Activated CD4-positive, alpha-beta T cell treated with anti-CD3 and anti-CD28 coated beads, Interleukin-2, amount 10 ng/mL, durations not matched to agents 24 days and 14 days (primary cell): Measurements from ENCODE around the gene KIN. TPM values are rescaled to one million over a fixed set of nuclear protein-coding genes. Genes with fewer than 3 reads are reported as not detected.

Experiments
- DNase-seq: peaks from one replicate; pipeline ENCODE4 v3.0.0; 2022
- H3K27ac Mint-ChIP-seq: one replicate; pipeline ENCODE4 v1.8.0; 2022; ENCODE audit warnings: mild to moderate bottlenecking, mixed read lengths
- H3K27me3 Mint-ChIP-seq: one replicate; pipeline ENCODE4 v1.8.0; 2022; ENCODE audit warnings: mixed read lengths
- H3K36me3 Mint-ChIP-seq: one replicate; pipeline ENCODE4 v1.8.0; 2022; ENCODE audit warnings: low read depth, mild to moderate bottlenecking, mixed read lengths
- H3K4me1 Mint-ChIP-seq: one replicate; pipeline ENCODE4 v1.8.0; 2021; ENCODE audit warnings: mixed read lengths
- H3K4me3 Mint-ChIP-seq: one replicate; pipeline ENCODE4 v1.8.0; 2022; ENCODE audit warnings: mild to moderate bottlenecking, moderate library complexity, mixed read lengths
- H3K9me3 Mint-ChIP-seq: one replicate; pipeline ENCODE4 v1.8.0; 2021; ENCODE audit warnings: mixed read lengths
- intact Hi-C: fragments of 100-400 bp; cut with micrococcal nuclease; formaldehyde crosslinking; loops from one replicate; pipeline ENCODE4 v1.15.1; 2023
- total RNA-seq: library from RNA; stranded (reverse); gene quantifications from 2 replicates; pipeline ENCODE4 v1.2.3, GENCODE V29; 2022

KIN gene
- total RNA-seq, result 13.9 and 14.4 TPM in 2 replicates

GRCh38 chr10:7787857-7788638 lies at the start of gene KIN, which contains the start of gene ATP5F1C:
Gene KIN, minus strand, starts transcription at chr10:7787993. Its CDS starts 60 bp downstream, at chr10:7787933.
Gene ATP5F1C, plus strand, starts transcription at chr10:7788177. Its CDS starts 31 bp downstream, at chr10:7788208.
- intact Hi-C loops, result loop anchor here (1.0 kb wide), 1 partner anchor 30 kb away; the partner anchor contains the start of gene TAF3
- H3K27ac Mint-ChIP-seq, result no peak within 1 kb of the TSS
- peaks cover 34% of the 10 kb centered on the region for H3K4me1 Mint-ChIP-seq

DNA sequence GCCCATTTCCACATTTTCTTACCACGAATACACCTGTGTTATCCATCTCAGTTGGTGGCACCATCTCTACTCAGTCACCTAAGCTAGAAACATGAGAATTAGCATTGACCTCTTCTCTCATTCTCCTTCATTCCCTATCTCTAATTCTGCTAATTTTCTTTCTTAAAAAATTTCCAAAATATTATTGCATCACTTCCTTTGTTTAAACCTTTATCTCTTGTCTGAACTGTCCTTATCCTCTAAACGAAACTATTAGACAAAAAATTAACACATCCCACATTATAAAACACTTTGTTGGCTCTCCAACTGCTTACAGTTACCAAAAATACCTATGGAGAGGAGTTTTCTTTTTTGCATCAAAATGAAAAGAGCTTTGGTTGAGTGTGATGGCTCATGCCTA lies 48.8 kb upstream of the KIN start:
- DNase-seq, result no peak
- Mint-ChIP-seq H3K9me3 (no peaks in the 10 kb centered on the region), H3K27me3 (no peaks in the 10 kb centered on the region), H3K27ac (no peak overlapping the region), H3K4me3 (no peak overlapping the region), H3K36me3 (peaks cover 22% of the 10 kb centered on the region), H3K4me1 (peaks cover 5% of the 10 kb centered on the region)
- intact Hi-C loops, result no loop called here

More at GRCh38 chr10:7787857-7788638, at the start of gene KIN, which contains the start of gene ATP5F1C:
- H3K9me3 Mint-ChIP-seq, result no peaks in the 10 kb centered on the region
- peak; percentile 99 for DNase-seq
- no peaks in the 10 kb centered on the region for H3K27me3 Mint-ChIP-seq
- H3K36me3 Mint-ChIP-seq, result peaks cover 34% of the 10 kb centered on the region
- H3K4me3 Mint-ChIP-seq, result no peak within 1 kb of the TSS

DNA sequence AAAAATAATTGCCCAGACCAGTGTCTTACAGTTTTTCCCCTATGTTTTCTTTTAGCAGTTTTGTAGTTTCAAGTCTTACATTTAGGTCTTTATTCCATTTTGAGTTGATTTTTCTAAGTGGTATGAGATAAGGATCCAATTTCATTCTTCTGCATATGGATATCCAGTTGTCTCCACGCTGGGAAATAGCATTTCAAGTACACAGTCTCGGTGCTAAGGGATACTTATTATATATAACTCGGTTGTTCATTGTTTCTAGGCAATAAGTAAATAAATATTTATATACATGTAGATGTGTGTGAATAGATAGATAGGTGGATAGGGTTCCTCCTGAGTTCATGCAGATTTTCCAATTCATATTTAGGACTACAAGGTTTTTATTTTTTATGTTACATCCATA lies 46.5 kb upstream of the KIN start:
- H3K4me3 Mint-ChIP-seq, result no peak overlapping the region
- intact Hi-C loops, result no loop called here
- H3K27ac Mint-ChIP-seq, result no peak overlapping the region
- H3K36me3 Mint-ChIP-seq, result peaks cover 20% of the 10 kb centered on the region
- no peaks in the 10 kb centered on the region for H3K27me3 Mint-ChIP-seq
- no peaks in the 10 kb centered on the region for H3K9me3 Mint-ChIP-seq
- no peak for DNase-seq
- peaks cover 7% of the 10 kb centered on the region for H3K4me1 Mint-ChIP-seq

DNA sequence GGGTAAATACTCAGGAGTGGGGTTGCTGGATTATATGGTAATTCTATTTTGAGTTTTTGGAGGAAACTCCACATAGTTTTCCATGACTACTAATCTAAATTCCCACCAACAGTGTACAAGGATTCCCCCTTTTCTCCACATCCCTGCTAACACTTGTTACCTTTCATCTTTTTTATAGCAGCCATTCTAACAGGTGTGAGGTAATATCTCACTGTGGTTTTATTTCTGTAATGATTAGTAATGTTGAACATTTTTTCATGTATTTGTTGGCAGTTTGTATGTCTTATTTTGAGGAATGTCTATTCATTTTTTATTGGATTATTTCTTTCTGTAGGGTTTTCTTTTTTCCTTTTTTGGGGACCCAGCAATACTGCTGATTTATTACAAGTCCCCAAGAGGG lies 45.4 kb upstream of the KIN start:
- no peak overlapping the region for H3K4me3 Mint-ChIP-seq
- DNase-seq, result no peak
- intact Hi-C loops, result no loop called here
- H3K27me3 Mint-ChIP-seq, result no peaks in the 10 kb centered on the region
- H3K4me1 Mint-ChIP-seq, result peaks cover 7% of the 10 kb centered on the region
- no peak overlapping the region for H3K27ac Mint-ChIP-seq
- H3K9me3 Mint-ChIP-seq, result no peaks in the 10 kb centered on the region
- peaks cover 21% of the 10 kb centered on the region for H3K36me3 Mint-ChIP-seq

DNA sequence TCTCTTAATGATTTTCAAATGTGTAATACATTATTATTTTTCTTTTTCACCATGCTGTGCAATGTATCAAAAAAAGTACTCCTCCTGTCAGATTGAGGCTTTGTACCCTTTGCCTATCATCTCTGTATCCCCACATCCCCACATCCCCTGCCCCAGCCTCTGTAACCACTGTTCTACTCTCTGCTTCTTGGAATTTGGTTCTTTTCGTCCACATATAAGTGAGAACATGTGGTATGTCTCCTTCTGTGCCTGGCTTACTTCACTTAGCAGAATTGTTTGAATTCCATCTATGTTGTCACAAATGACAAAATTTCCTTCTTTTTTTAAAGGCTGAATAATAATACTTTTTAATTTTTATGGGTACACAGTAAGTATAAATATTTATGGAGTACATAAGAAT lies 44.3 kb upstream of the KIN start:
- DNase-seq, result no peak
- Mint-ChIP-seq H3K4me3 (no peak overlapping the region), H3K27me3 (no peaks in the 10 kb centered on the region), H3K36me3 (peaks cover 24% of the 10 kb centered on the region), H3K4me1 (peaks cover 7% of the 10 kb centered on the region), H3K27ac (no peak overlapping the region), H3K9me3 (no peaks in the 10 kb centered on the region)
- intact Hi-C loops, result no loop called here

- H3K27me3 Mint-ChIP-seq, result no peaks in the 10 kb centered on the region
- DNase-seq, result no peak
- peaks cover 9% of the 10 kb centered on the region for H3K4me1 Mint-ChIP-seq
- intact Hi-C loops, result no loop called here
- peaks cover 31% of the 10 kb centered on the region for H3K36me3 Mint-ChIP-seq
- H3K4me3 Mint-ChIP-seq, result no peak overlapping the region
- no peaks in the 10 kb centered on the region for H3K9me3 Mint-ChIP-seq
- H3K27ac Mint-ChIP-seq, result no peak overlapping the region
These were observed 41.6 kb upstream of the KIN start for GRCh38 chr10:7829289-7829834.

DNA sequence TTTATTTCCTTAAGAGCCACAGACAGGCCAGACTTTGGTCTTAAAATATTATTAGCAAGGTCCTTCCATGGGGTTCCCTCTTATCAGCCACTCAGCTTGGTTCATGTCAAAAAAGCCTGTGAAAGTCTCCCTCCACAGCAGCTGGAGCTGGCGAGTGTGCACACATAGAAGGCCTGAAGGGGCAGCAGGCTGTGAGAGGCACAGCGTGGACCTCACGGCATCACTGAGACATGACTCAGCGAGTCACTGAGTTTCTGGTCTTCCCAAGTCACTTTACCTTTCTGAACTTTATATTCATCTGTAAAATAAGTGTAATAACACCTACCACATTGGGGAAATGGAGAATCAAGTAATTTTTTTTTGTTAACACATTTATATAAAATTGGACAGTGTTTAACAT lies 39.2 kb upstream of the KIN start:
- peaks cover 4% of the 10 kb centered on the region for H3K4me1 Mint-ChIP-seq
- H3K36me3 Mint-ChIP-seq, result peaks cover 30% of the 10 kb centered on the region
- no peak overlapping the region for H3K27ac Mint-ChIP-seq
- H3K27me3 Mint-ChIP-seq, result no peaks in the 10 kb centered on the region
- H3K4me3 Mint-ChIP-seq, result no peak overlapping the region
- intact Hi-C loops, result no loop called here
- no peak for DNase-seq
- no peaks in the 10 kb centered on the region for H3K9me3 Mint-ChIP-seq

GRCh38 chr10:7824251-7824650 lies 36.5 kb upstream of the KIN start:
- Mint-ChIP-seq H3K27me3 (no peaks in the 10 kb centered on the region), H3K4me1 (peaks cover 14% of the 10 kb centered on the region), H3K27ac (no peak overlapping the region), H3K36me3 (peaks cover 31% of the 10 kb centered on the region), H3K4me3 (no peak overlapping the region), H3K9me3 (no peaks in the 10 kb centered on the region)
- intact Hi-C loops, result no loop called here
- no peak for DNase-seq

DNA sequence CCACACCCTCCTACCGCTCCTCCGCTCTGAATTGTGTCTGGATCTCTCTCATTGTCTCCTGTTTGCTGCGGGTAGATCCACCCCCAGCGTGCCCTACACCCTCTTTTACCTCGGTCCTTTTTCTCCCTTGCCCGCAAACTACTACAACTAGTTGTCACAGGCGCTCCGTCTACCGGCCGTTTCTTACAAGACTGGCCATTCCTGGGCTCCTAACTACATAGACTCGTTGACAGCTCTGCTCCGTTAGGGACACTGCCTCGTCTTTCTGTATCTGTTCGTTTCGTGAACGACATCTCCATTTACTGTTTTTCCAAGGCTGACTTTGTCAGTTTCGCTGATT lies 31.3 kb upstream of the KIN start:
- Mint-ChIP-seq H3K36me3 (peaks cover 9% of the 10 kb centered on the region), H3K27me3 (peaks cover 14% of the 10 kb centered on the region), H3K4me1 (peaks cover 18% of the 10 kb centered on the region), H3K4me3 (peak overlapping the region; percentile 97), H3K9me3 (no peaks in the 10 kb centered on the region), H3K27ac (peak overlapping the region; percentile 88)
- DNase-seq, result peak; percentile 76
- intact Hi-C loops, result loop anchor here (2.0 to 5.0 kb wide), 2 partner anchors 233 to 294 kb away; partner anchors contain the start of gene GATA3

DNA sequence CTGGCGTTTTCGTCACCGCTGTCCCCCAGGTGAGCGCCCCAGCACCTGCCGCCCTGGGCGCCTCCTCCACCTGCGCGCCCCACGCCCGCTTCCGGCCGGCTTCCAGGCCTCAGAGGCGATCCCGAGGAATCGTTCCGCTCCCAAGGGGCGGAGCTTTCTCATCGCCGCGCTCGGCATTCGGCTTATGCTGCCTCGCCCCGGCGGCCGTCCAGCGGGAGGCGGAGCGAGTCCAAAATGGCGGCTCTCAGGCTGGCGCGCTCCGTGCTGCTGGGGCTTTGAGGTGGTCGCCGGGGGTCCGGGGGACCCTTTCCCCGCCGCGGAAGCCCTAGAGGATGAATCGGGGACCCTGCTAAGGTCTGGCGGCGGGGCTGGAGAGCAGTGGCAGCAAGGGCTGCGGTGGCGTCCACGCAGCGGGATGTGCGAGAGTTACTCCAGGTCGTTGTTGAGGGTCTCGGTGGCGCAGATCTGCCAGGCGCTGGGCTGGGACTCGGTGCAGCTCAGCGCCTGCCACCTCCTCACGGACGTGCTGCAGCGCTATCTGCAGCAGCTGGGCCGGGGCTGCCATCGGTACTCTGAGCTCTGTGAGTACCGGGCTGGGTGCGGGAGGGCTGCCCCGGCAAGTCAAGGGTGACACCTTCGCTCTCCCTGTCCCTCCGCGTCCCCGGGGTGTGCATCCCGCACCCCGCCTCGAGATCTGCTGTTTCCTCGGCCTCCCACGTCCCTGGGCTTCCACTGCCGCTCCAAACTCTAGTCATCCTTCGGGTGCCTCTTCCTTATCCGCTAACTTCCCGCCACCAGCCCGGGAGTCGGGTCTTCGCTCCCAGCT lies 30.7 kb upstream of the KIN start, which contains the start of gene TAF3:
TSS of gene TAF3 (plus strand) at position 211 of the 826 bp plus-strand sequence. CDS start at position 416, 205 bp downstream.
- Mint-ChIP-seq H3K4me1 (peaks cover 18% of the 10 kb centered on the region), H3K27me3 (peaks cover 19% of the 10 kb centered on the region)

GRCh38 chr10:7817984-7818294 lies 30.1 kb upstream of the KIN start:
- Mint-ChIP-seq H3K27me3 (peaks cover 21% of the 10 kb centered on the region), H3K36me3 (peaks cover 9% of the 10 kb centered on the region), H3K4me1 (peaks cover 18% of the 10 kb centered on the region), H3K4me3 (peak overlapping the region; percentile 97), H3K9me3 (no peaks in the 10 kb centered on the region), H3K27ac (peak overlapping the region; percentile 88)
- intact Hi-C loops, result loop anchor here (1.0 to 5.0 kb wide), 3 partner anchors 30 to 293 kb away; partner anchors contain the start of genes ATP5F1C and GATA3
- no peak for DNase-seq

More for the DNA sequence above, 30.7 kb upstream of the KIN start, which contains the start of gene TAF3:
- H3K4me3 Mint-ChIP-seq, result peak within 1 kb of the TSS; percentile 97
- DNase-seq, result peak; percentile 99
- H3K9me3 Mint-ChIP-seq, result no peaks in the 10 kb centered on the region
- intact Hi-C loops, result loop anchor here (1.0 to 5.0 kb wide), 3 partner anchors 30 to 294 kb away; partner anchors contain the start of genes ATP5F1C and GATA3
- peak within 1 kb of the TSS; percentile 88 for H3K27ac Mint-ChIP-seq
- peaks cover 9% of the 10 kb centered on the region for H3K36me3 Mint-ChIP-seq

DNA sequence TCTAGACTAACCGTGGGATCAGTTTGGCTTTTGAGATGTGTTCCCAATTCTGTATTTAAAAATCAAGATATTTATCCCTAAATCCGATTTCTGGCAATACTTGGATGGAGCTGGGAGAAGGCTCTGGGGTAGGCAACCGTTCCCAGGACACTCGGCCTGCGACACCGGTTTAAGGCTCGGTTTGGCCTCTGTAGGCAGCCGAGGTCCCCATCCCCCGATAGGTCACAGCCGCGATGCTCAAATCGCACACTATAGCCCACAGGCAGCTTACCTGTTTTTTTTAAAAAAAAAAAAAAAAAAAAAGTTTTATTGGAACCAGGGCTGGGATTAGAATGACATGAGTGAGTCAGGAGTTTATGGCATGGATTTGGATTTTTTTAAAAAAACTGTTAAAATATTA lies 29.8 kb upstream of the KIN start:
- H3K36me3 Mint-ChIP-seq, result peaks cover 9% of the 10 kb centered on the region
- H3K27me3 Mint-ChIP-seq, result peaks cover 21% of the 10 kb centered on the region
- H3K4me3 Mint-ChIP-seq, result peak overlapping the region; percentile 97
- DNase-seq, result no peak
- peaks cover 18% of the 10 kb centered on the region for H3K4me1 Mint-ChIP-seq
- intact Hi-C loops, result loop anchor here (5.0 kb wide), 1 partner anchor 235 kb away; the partner anchor contains the start of gene GATA3
- H3K27ac Mint-ChIP-seq, result no peak overlapping the region
- no peaks in the 10 kb centered on the region for H3K9me3 Mint-ChIP-seq

DNA sequence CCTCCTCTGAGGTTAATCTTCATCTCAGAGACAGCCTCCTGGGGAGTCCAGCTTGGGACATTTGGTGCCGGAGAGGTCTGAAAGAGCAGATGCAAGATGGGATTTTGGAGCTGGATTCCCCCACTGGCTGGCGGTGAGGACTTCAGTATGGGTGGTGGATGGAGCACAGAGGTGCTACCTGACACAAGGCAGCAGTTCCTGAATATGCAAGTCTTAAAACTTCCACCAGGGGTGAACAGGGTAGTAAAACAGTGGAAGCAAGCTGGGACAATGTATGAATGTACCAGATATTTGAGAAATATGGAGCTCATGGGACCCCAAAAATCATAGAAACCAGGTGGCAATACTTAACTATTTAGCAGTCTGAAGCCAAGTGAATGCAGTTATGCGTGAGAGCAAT lies 25.7 kb upstream of the KIN start:
- Mint-ChIP-seq H3K36me3 (no peaks in the 10 kb centered on the region), H3K9me3 (no peaks in the 10 kb centered on the region), H3K27me3 (peaks cover 23% of the 10 kb centered on the region), H3K27ac (no peak overlapping the region), H3K4me3 (no peak overlapping the region), H3K4me1 (peaks cover 3% of the 10 kb centered on the region)
- intact Hi-C loops, result no loop called here
- DNase-seq, result no peak
